Neural progenitor cell (in vitro differentiated cells): ENCODE results near the gene NCAN. TPM values are rescaled to one million over a fixed set of nuclear protein-coding genes. Genes with fewer than 3 reads are reported as not detected.

Experiments
- DNase-seq: peaks from one replicate; pipeline ENCODE4 v3.0.0-alpha.2; 2016; ENCODE audit warnings: low spot score
- H2AFZ ChIP-seq: fragments of 200-600 bp; sonication (generic); replicated peaks from 2 replicates; pipeline ENCODE4 v1.6.1; 2016; ENCODE audit warnings: antibody characterized with exemption
- H3F3A ChIP-seq: fragments of 200-600 bp; sonication (generic); 2 replicates; pipeline ENCODE4 v1.6.1; 2016; ENCODE audit warnings: antibody characterized with exemption, low read depth
- H3K27ac ChIP-seq: fragments of 200-600 bp; sonication (generic); 2 replicates; pipeline ENCODE4 v1.5.1; 2016; ENCODE audit warnings: mild to moderate bottlenecking
- H3K27me3 ChIP-seq: fragments of 200-600 bp; sonication (generic); 2 replicates; pipeline ENCODE4 v1.6.1; 2016; ENCODE audit warnings: mild to moderate bottlenecking, moderate library complexity
- H3K36me3 ChIP-seq: fragments of 200-600 bp; sonication (generic); 2 replicates; pipeline ENCODE4 v1.5.1; 2016
- H3K4me1 ChIP-seq: fragments of 200-600 bp; sonication (generic); 2 replicates; pipeline ENCODE4 v1.6.1; 2016; ENCODE audit warnings: mixed run types
- H3K4me2 ChIP-seq: fragments of 200-600 bp; sonication (generic); 2 replicates; pipeline ENCODE4 v1.6.1; 2016
- H3K4me3 ChIP-seq: fragments of 200-600 bp; sonication (generic); 2 replicates; pipeline ENCODE4 v1.5.1; 2016
- H3K79me2 ChIP-seq: fragments of 200-600 bp; sonication (generic); 2 replicates; pipeline ENCODE4 v1.6.1; 2016; ENCODE audit warnings: low read depth
- H3K9ac ChIP-seq: fragments of 200-600 bp; sonication (generic); 2 replicates; pipeline ENCODE4 v1.6.1; 2016
- H3K9me3 ChIP-seq: fragments of 200-600 bp; sonication (generic); 2 replicates; pipeline ENCODE4 v1.5.1; 2016; ENCODE audit warnings: low read depth
- H4K20me1 ChIP-seq: fragments of 200-600 bp; sonication (generic); 2 replicates; pipeline ENCODE4 v1.6.1; 2016; ENCODE audit warnings: low read depth
- H3K27ac Mint-ChIP-seq: 3 replicates; pipeline ENCODE4 v1.8.0; 2021; ENCODE audit warnings: mixed read lengths
- H3K27me3 Mint-ChIP-seq: 2 replicates; pipeline ENCODE4 v1.8.0; 2022; ENCODE audit warnings: low read depth, mild to moderate bottlenecking, inconsistent platforms, moderate library complexity, mixed read lengths; ENCODE audit not compliant: insufficient read depth
- H3K36me3 Mint-ChIP-seq: 3 replicates; pipeline ENCODE4 v1.8.0; 2021; ENCODE audit warnings: mixed read lengths
- H3K4me1 Mint-ChIP-seq: 3 replicates; pipeline ENCODE4 v1.8.0; 2021; ENCODE audit warnings: mixed read lengths
- H3K4me3 Mint-ChIP-seq: 3 replicates; pipeline ENCODE4 v1.8.0; 2021; ENCODE audit warnings: mild to moderate bottlenecking, moderate library complexity, mixed read lengths
- H3K9me3 Mint-ChIP-seq: 3 replicates; pipeline ENCODE4 v1.8.0; 2020; ENCODE audit warnings: mixed read lengths
- CTCF ChIP-seq: fragments of 200-600 bp; sonication (generic); IDR thresholded peaks from 2 replicates; pipeline ENCODE4 v1.5.1; 2017; ENCODE audit warnings: antibody characterized with exemption, mild to moderate bottlenecking
- EZH2 ChIP-seq: fragments of 200-600 bp; sonication (generic); IDR thresholded peaks from 2 replicates; pipeline ENCODE4 v1.6.1; 2017; ENCODE audit warnings: antibody characterized with exemption, mild to moderate bottlenecking, moderate library complexity
- EZH2phosphoT487 ChIP-seq: fragments of 200-600 bp; sonication (generic); IDR thresholded peaks from 2 replicates; pipeline ENCODE4 v1.6.1; 2017; ENCODE audit warnings: antibody characterized with exemption
- total RNA-seq: library from RNA; depleted of rRNA; stranded (reverse); fragments of >200 nt; gene quantifications from 2 replicates; pipeline ENCODE4 v1.2.3, GENCODE V29; 2015; ENCODE audit warnings: low replicate concordance

The NCAN gene
- total RNA-seq, 1 donor from 2014 or later, result 4.8 TPM

- peaks cover 14% of the 10 kb centered on the region for H3K36me3 Mint-ChIP-seq
- no peak for TF ChIP-seq EZH2
- TF ChIP-seq EZH2phosphoT487, result no peak
- TF ChIP-seq CTCF, result no peak
- peak; percentile 23 for DNase-seq
- H4K20me1 ChIP-seq, result peaks cover 4% of the 10 kb centered on the region
- H3K27ac Mint-ChIP-seq, result no peak overlapping the region
- H3K27ac ChIP-seq, result no peak overlapping the region
- no peaks in the 10 kb centered on the region for H3K36me3 ChIP-seq
- H3K27me3 Mint-ChIP-seq, result peaks cover 17% of the 10 kb centered on the region
- peaks cover 4% of the 10 kb centered on the region for H3K4me1 ChIP-seq
- H3K9ac ChIP-seq, result peak overlapping the region; percentile 47
- peaks cover 26% of the 10 kb centered on the region for H3F3A ChIP-seq
- peaks cover 40% of the 10 kb centered on the region for H3K27me3 ChIP-seq
- peak overlapping the region; percentile 83 for H3K4me2 ChIP-seq
- peaks cover 2% of the 10 kb centered on the region for H3K9me3 Mint-ChIP-seq
- peaks cover 18% of the 10 kb centered on the region for H3K4me1 Mint-ChIP-seq
- H2AFZ ChIP-seq, result no peak overlapping the region
- peak overlapping the region; percentile 90 for H3K4me3 Mint-ChIP-seq
- peak overlapping the region; percentile 60 for H3K4me3 ChIP-seq
- H3K9me3 ChIP-seq, result no peaks in the 10 kb centered on the region
- no peaks in the 10 kb centered on the region for H3K79me2 ChIP-seq
Observed at GRCh38 chr19:19202707-19203011, 9.1 kb upstream of the NCAN start.

- H3K4me1 Mint-ChIP-seq, result peaks cover 21% of the 10 kb centered on the region
- Histone ChIP-seq H3K4me3 (peak within 1 kb of the TSS; percentile 60), H3K9me3 (no peaks in the 10 kb centered on the region), H3K27ac (no peak within 1 kb of the TSS), H3K79me2 (no peaks in the 10 kb centered on the region), H2AFZ (peak within 1 kb of the TSS; percentile 73), H3K9ac (peak within 1 kb of the TSS; percentile 47), H3F3A (peaks cover 26% of the 10 kb centered on the region), H4K20me1 (peaks cover 4% of the 10 kb centered on the region), H3K36me3 (no peaks in the 10 kb centered on the region), H3K4me1 (peaks cover 4% of the 10 kb centered on the region), H3K27me3 (peaks cover 45% of the 10 kb centered on the region), H3K4me2 (peak within 1 kb of the TSS; percentile 83)
- H3K4me3 Mint-ChIP-seq, result peak within 1 kb of the TSS; percentile 90
- peaks cover 10% of the 10 kb centered on the region for H3K36me3 Mint-ChIP-seq
- DNase-seq, result peak; percentile 85
- H3K9me3 Mint-ChIP-seq, result peaks cover 3% of the 10 kb centered on the region
- TF ChIP-seq EZH2phosphoT487 (no peak), CTCF (no peak), EZH2 (no peak)
- peak within 1 kb of the TSS; percentile 25 for H3K27ac Mint-ChIP-seq
- H3K27me3 Mint-ChIP-seq, result peaks cover 18% of the 10 kb centered on the region
Observed at GRCh38 chr19:19203012-19203856, 8.5 kb upstream of the NCAN start, which contains the start of gene NR2C2AP. Gene NR2C2AP (minus strand): TSS chr19:19203414. CDS start chr19:19203060, 354 bp downstream.

- TF ChIP-seq EZH2 (no peak), EZH2phosphoT487 (no peak), CTCF (no peak)
- Mint-ChIP-seq H3K4me3 (peak overlapping the region; percentile 77), H3K9me3 (peaks cover 3% of the 10 kb centered on the region), H3K27me3 (peaks cover 18% of the 10 kb centered on the region), H3K27ac (no peak overlapping the region), H3K4me1 (peaks cover 21% of the 10 kb centered on the region), H3K36me3 (peaks cover 5% of the 10 kb centered on the region)
- peaks cover 4% of the 10 kb centered on the region for H3K4me1 ChIP-seq
- H4K20me1 ChIP-seq, result peaks cover 4% of the 10 kb centered on the region
- H3F3A ChIP-seq, result peaks cover 26% of the 10 kb centered on the region
- peaks cover 54% of the 10 kb centered on the region for H3K27me3 ChIP-seq
- no peaks in the 10 kb centered on the region for H3K9me3 ChIP-seq
- H3K36me3 ChIP-seq, result no peaks in the 10 kb centered on the region
- H2AFZ ChIP-seq, result no peak overlapping the region
- DNase-seq, result no peak
- no peak overlapping the region for H3K9ac ChIP-seq
- H3K79me2 ChIP-seq, result no peaks in the 10 kb centered on the region
- no peak overlapping the region for H3K27ac ChIP-seq
- H3K4me2 ChIP-seq, result no peak overlapping the region
- no peak overlapping the region for H3K4me3 ChIP-seq
Observed at GRCh38 chr19:19204181-19204580, 7.6 kb upstream of the NCAN start.
